Activated naive CD4-positive, alpha-beta T cell treated with anti-CD3 and anti-CD28 coated beads for 36 hours (primary cell): Measurements from ENCODE around the gene MTRF1. TPM values are rescaled to one million over a fixed set of nuclear protein-coding genes. Genes with fewer than 3 reads are reported as not detected.

Source experiments
- CTCF ChIA-PET: fragments of 350-600 bp; sonication (Branson Sonifier 250); formaldehyde crosslinking; loops from one replicate; lab custom pipeline; 2021; ENCODE audit warnings: antibody characterized with exemption; lab: Charles Lee
- DNase-seq: peaks from one replicate; pipeline ENCODE4 v3.0.0-alpha.2; 2020
- H3K27ac Mint-ChIP-seq: one replicate; pipeline ENCODE4 v1.8.0; 2021; ENCODE audit warnings: mild to moderate bottlenecking, mixed read lengths
- H3K27me3 Mint-ChIP-seq: one replicate; pipeline ENCODE4 v1.8.0; 2021; ENCODE audit warnings: low read depth, mixed read lengths
- H3K36me3 Mint-ChIP-seq: one replicate; pipeline ENCODE4 v1.8.0; 2021; ENCODE audit warnings: low read depth, mixed read lengths
- H3K4me1 Mint-ChIP-seq: one replicate; pipeline ENCODE4 v1.8.0; 2021; ENCODE audit warnings: low read depth, mixed read lengths
- H3K4me3 Mint-ChIP-seq: one replicate; pipeline ENCODE4 v1.8.0; 2021; ENCODE audit warnings: mild to moderate bottlenecking, moderate library complexity, mixed read lengths
- H3K9me3 Mint-ChIP-seq: one replicate; pipeline ENCODE4 v1.8.0; 2021; ENCODE audit warnings: mixed read lengths
- intact Hi-C: fragments of 100-400 bp; cut with micrococcal nuclease; formaldehyde crosslinking; loops from one replicate; pipeline ENCODE4 v1.15.1; 2023
- total RNA-seq, 2 experiments: library from RNA; stranded (reverse); gene quantifications; one replicate each; pipeline ENCODE4 v1.2.3, GENCODE V29; 2021

Gene MTRF1
- total RNA-seq, 2 experiments from 2014 or later = 23.2 to 28.4 TPM

DNA sequence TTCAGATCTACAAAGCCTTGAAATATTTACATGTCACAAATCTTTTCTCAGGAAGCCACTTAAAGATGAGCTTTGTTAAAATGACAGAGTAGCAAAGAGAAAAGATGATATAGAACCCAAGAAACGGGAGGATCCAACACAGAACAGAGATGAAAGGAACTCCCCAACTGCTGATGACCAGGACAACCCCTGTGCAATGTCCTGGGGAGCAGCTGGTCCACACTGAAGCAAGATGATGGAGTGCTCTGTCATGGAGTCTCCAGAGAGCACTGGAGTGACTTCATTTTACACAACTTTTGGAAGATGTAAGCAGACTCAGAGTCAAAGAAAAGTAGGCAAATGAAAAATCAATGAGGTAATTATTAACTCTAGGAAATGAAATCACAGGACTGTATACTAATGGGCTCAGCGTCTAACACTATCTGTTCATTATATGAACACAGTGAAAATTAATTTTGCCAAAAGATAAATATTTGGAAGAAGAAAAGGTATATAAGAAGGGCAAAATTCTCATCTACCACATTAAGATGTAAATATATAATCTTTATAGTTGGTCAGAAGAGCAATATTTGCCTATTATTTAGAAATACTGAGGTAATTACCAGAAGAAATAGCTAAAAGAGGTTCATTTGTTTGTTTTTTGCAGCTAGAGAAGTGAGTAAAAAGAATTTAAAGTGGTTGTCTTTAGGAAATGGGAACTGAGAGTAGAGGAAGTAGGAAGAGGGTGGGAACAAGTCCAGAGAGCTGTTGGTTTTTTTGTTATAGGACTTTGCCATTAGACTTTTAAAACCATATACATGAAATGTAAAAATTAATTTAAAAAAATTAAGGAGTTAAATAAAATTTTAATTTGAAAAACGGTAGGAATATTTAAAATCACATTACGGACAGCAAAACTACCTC lies 30.5 kb downstream of the MTRF1 start:
- no peak overlapping the region for H3K27ac Mint-ChIP-seq
- intact Hi-C loops = no loop called here
- no peak overlapping the region for H3K4me3 Mint-ChIP-seq
- H3K36me3 Mint-ChIP-seq = peaks cover 29% of the 10 kb centered on the region
- H3K4me1 Mint-ChIP-seq = peaks cover 10% of the 10 kb centered on the region
- CTCF ChIA-PET = interaction anchor here (2.5 kb wide), 1 partner anchor 10 kb away, joined by 10 read pairs; no protein-coding TSS in a partner anchor
- no peaks in the 10 kb centered on the region for H3K27me3 Mint-ChIP-seq
- no peaks in the 10 kb centered on the region for H3K9me3 Mint-ChIP-seq
- no peak for DNase-seq

DNA sequence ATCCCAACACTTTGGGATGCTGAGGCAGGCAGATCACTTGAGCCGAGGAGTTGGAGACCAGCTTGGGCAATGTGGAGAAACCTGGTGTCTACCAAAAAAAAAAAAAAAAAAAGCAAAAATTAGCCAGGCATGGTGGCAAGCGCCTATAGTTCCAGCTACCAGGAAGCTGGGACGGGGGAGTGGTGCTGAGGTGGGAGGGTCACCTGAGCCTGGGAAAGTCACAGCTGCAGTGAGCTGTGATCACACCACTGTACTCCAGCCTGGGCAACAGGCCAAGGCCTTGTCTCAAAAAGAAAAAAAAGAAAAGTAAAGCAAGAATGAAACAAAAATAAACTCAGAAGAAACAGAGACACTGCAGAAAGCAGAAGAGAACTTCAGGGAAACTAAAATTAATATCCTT lies 31.6 kb downstream of the MTRF1 start:
- Mint-ChIP-seq H3K4me1 (peaks cover 10% of the 10 kb centered on the region), H3K36me3 (peaks cover 30% of the 10 kb centered on the region), H3K27me3 (no peaks in the 10 kb centered on the region), H3K27ac (no peak overlapping the region), H3K4me3 (no peak overlapping the region), H3K9me3 (no peaks in the 10 kb centered on the region)
- CTCF ChIA-PET = interaction anchor here (0.6 to 2.5 kb wide), 4 partner anchors 9 to 948 kb away, joined by 3 to 10 read pairs (median 4); no protein-coding TSS in a partner anchor
- DNase-seq = no peak
- intact Hi-C loops = no loop called here

GRCh38 chr13:41231025-41231677 lies 32.2 kb downstream of the MTRF1 start:
- H3K36me3 Mint-ChIP-seq = peaks cover 28% of the 10 kb centered on the region
- CTCF ChIA-PET = interaction anchor here (0.6 to 2.5 kb wide), 3 partner anchors 9 to 19 kb away, joined by 3 to 10 read pairs (median 3); no protein-coding TSS in a partner anchor
- intact Hi-C loops = no loop called here
- no peaks in the 10 kb centered on the region for H3K9me3 Mint-ChIP-seq
- H3K4me3 Mint-ChIP-seq = no peak overlapping the region
- DNase-seq = no peak
- H3K27me3 Mint-ChIP-seq = no peaks in the 10 kb centered on the region
- H3K4me1 Mint-ChIP-seq = peaks cover 10% of the 10 kb centered on the region
- H3K27ac Mint-ChIP-seq = no peak overlapping the region

DNA sequence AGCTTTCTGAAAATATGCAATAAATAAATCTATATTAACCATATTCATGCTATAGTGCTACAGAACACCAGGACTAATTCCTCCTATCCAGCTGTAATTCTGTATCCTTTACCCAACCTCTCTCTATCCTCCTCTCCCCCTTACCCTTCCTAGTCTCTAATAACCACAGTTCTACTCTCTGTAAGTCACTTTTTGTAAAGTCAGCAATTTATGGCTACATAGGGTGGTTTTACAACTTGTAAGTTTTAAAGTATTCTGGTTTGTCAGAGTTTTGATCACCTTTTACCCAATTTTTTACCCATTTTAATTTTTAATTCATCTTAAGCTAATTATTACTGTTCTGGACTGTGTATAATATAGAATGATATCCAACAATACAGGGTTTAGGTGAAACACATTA lies 34.0 kb downstream of the MTRF1 start:
- peaks cover 10% of the 10 kb centered on the region for H3K4me1 Mint-ChIP-seq
- DNase-seq = no peak
- intact Hi-C loops = no loop called here
- peaks cover 19% of the 10 kb centered on the region for H3K36me3 Mint-ChIP-seq
- no peaks in the 10 kb centered on the region for H3K27me3 Mint-ChIP-seq
- CTCF ChIA-PET = no interaction called here
- H3K4me3 Mint-ChIP-seq = no peak overlapping the region
- H3K27ac Mint-ChIP-seq = no peak overlapping the region
- H3K9me3 Mint-ChIP-seq = no peaks in the 10 kb centered on the region

DNA sequence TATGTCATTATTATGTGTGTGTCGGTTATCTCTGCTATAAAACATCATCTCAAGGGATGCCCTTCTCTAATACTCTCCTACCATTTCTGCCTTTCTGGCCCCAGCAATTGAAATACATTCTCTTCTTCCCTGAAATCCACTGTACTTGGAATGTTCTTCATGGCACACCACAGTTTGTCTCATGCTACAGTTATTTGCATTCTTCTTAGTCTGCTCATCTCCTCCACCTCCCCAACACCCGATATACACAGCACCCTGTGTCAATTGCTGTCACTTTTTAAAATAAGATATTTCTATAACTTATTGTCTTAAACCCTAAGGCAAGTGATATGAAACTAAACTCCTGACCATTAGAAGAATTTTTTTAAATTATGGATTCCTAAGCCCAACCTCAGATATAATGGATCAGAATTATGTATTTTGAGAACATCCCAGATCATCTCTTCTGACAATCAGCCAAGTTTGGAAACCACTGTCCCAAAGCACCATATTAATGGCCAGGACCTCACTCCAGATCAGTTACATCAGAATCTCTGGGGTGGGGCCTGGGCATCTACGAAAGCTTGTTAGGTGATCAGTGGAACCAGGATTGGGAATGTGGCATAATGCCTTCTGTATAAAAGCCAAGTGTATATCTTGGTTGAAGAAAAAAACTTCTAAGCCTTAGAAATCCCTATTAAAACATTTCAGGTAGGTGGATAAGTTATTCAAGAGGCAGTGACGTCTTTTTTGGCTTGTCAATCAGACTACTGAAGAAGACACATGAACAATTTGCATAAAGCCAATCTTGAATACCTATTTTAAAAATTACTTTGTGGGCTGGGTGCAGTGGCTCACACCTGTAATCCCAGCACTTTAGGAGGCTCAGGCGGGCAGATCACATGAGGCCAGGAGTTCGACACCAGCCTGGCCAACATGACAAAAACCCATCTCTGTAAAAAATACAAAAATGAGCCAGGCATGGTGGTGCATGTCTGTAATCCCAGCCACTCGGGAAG lies 39.0 kb downstream of the MTRF1 start:
- Mint-ChIP-seq H3K4me1 (no peaks in the 10 kb centered on the region), H3K36me3 (peaks cover 8% of the 10 kb centered on the region), H3K9me3 (no peaks in the 10 kb centered on the region), H3K27ac (no peak overlapping the region), H3K4me3 (no peak overlapping the region), H3K27me3 (no peaks in the 10 kb centered on the region)
- DNase-seq = no peak
- CTCF ChIA-PET = interaction anchor here (3.8 kb wide), 1 partner anchor 170 kb away, joined by 21 read pairs; no protein-coding TSS in a partner anchor
- intact Hi-C loops = no loop called here

DNA sequence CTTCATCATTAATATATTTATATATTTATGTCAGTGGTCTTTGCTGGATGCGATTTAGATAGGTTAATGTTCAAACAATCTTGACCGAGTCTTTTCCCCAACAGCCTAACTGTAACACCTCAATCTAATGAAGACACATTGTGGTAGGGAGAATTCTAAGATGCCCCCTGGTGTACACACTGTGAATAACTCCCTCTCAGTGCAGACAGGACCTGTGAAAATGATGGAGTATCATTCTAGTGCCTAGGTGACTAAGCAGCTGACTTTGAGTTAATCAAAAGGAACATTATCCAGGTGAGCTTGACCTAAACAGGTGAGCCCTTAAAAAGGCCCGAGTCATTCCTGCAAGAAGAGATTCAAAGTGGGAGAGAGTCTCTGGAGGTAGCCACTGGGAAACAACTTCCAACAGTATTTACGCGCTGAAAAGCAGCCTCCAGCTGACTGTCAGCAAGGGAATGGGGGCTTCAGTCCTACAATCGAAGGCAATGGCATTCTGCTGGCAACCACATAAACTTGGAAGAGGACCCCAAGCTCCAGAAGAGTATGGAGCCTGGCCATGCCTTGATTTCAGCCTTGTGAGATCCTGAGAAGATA lies 41.0 kb downstream of the MTRF1 start:
- DNase-seq = peak; percentile 78
- CTCF ChIA-PET = interaction anchor here (0.8 to 3.6 kb wide), 11 partner anchors 10 to 914 kb away, joined by 3 to 32 read pairs (median 3); no protein-coding TSS in a partner anchor
- Mint-ChIP-seq H3K4me3 (no peak overlapping the region), H3K36me3 (peaks cover 10% of the 10 kb centered on the region), H3K27me3 (no peaks in the 10 kb centered on the region), H3K4me1 (no peaks in the 10 kb centered on the region), H3K27ac (no peak overlapping the region), H3K9me3 (no peaks in the 10 kb centered on the region)
- intact Hi-C loops = loop anchor here (1.0 kb wide), 3 partner anchors 90 to 168 kb away; partner anchors contain the start of gene KBTBD6

GRCh38 chr13:41220401-41220800 lies 43.0 kb downstream of the MTRF1 start:
- Mint-ChIP-seq H3K4me1 (no peaks in the 10 kb centered on the region), H3K9me3 (no peaks in the 10 kb centered on the region), H3K4me3 (no peak overlapping the region)

DNA sequence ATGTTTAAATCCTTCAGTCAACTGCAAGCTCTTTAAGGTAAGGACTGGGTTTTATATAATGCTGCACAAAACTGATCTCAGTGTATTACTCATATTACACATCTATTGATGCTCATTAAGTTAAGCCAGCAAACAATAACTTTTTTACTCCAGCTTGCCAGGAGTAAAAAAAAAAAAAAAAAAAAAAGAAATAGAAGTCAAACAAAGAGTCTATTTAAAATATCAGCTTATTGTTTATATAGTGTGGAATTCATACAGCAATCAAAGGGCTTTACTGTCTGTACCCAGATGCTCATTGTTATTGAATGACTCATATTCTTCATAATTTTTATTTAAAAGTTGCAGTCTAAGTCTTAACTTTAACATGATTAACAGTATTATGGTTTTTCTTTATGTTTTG lies 47.2 kb downstream of the MTRF1 start:
- intact Hi-C loops = no loop called here
- H3K4me1 Mint-ChIP-seq = no peaks in the 10 kb centered on the region
- H3K9me3 Mint-ChIP-seq = peaks cover 3% of the 10 kb centered on the region
- no peak overlapping the region for H3K27ac Mint-ChIP-seq
- H3K4me3 Mint-ChIP-seq = no peak overlapping the region
- H3K27me3 Mint-ChIP-seq = no peaks in the 10 kb centered on the region
- CTCF ChIA-PET = interaction anchor here (0.7 kb wide), 1 partner anchor 120 kb away, joined by 3 read pairs; no protein-coding TSS in a partner anchor
- peaks cover 13% of the 10 kb centered on the region for H3K36me3 Mint-ChIP-seq
- no peak for DNase-seq

More at GRCh38 chr13:41220401-41220800, 43.0 kb downstream of the MTRF1 start:
- Mint-ChIP-seq H3K27ac (no peak overlapping the region), H3K36me3 (peaks cover 10% of the 10 kb centered on the region), H3K27me3 (no peaks in the 10 kb centered on the region)
- DNase-seq = no peak
- CTCF ChIA-PET = interaction anchor here (0.6 to 3.6 kb wide), 5 partner anchors 16 to 568 kb away, joined by 3 to 32 read pairs (median 9); no protein-coding TSS in a partner anchor
- intact Hi-C loops = no loop called here

DNA sequence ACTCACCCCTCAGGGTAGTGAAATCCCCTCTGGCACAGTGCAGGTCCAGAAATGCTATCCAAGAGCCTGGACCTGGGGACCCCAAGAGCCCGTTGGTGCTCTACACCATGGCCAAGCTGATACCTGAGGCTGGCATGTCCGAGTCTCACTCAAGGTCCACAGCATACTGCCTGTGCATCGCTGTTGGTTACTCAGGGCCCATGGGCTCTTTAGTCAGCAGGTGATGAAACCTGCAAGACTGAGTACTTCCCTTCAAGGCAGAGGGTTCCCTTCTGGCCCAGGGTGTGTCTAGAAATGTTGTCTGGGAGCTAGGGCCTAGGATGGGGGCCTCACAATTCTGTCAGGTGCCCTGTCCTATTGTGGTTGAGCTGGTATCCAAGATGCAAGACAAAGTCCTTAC lies 49.5 kb downstream of the MTRF1 start:
- CTCF ChIA-PET = no interaction called here

DNA sequence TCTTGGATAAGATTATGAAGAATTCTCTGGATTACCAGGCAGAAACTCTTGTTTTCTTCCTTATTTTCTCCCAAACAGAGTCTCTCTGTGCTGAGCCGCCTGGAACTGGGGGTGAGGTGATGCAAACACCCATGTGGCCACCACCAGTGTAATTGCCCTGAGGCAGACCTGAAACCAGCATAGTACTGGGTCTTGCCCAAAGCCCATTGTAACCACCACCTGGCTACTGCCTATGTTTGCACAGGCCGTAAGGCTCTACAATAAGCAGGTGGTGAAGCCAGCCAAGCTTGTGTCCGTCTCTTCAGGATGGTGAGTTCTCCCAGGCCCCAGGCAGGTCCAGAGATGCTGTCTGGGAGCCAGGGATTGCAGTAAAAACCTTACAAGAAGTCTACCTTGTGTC lies 50.1 kb downstream of the MTRF1 start:
- DNase-seq = no peak
- Mint-ChIP-seq H3K9me3 (peaks cover 4% of the 10 kb centered on the region), H3K36me3 (peaks cover 11% of the 10 kb centered on the region), H3K4me3 (no peak overlapping the region), H3K27me3 (no peaks in the 10 kb centered on the region), H3K4me1 (no peaks in the 10 kb centered on the region), H3K27ac (no peak overlapping the region)
- intact Hi-C loops = no loop called here
- CTCF ChIA-PET = no interaction called here

More for the DNA sequence above, 49.5 kb downstream of the MTRF1 start:
- Mint-ChIP-seq H3K4me1 (no peaks in the 10 kb centered on the region), H3K27me3 (no peaks in the 10 kb centered on the region), H3K9me3 (peaks cover 4% of the 10 kb centered on the region), H3K27ac (no peak overlapping the region), H3K4me3 (no peak overlapping the region), H3K36me3 (peaks cover 11% of the 10 kb centered on the region)
- intact Hi-C loops = no loop called here
- no peak for DNase-seq

DNA sequence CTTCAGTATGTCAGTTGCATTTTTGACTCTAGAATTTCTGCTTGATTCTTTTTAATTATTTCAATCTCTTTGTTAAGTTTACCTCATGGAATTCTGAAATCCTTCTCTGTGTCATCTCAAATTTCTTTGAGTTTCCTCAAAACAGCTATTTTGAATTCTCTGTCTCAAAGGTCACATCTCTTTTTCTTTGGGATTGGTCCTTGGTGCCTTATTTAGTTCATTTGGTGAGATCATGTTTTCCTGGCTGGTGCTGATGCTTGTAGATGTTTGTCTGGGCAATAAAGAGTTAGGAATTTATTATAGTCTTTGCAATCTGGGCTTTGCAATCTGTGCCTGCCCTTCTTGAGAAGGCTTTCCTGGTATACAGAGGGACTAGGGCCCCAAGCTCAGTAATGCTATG lies 50.5 kb downstream of the MTRF1 start:
- CTCF ChIA-PET = no interaction called here
- intact Hi-C loops = no loop called here
- no peak for DNase-seq
- Mint-ChIP-seq H3K27ac (no peak overlapping the region), H3K4me1 (no peaks in the 10 kb centered on the region), H3K4me3 (no peak overlapping the region), H3K27me3 (no peaks in the 10 kb centered on the region), H3K9me3 (peaks cover 7% of the 10 kb centered on the region), H3K36me3 (peaks cover 11% of the 10 kb centered on the region)
